ENCODE data around the gene KRT75. TPM values are rescaled to one million over a fixed set of nuclear protein-coding genes. Genes with fewer than 3 reads are reported as not detected.

KRT75 gene
- polyA plus RNA-seq, 1 donor from 2014 or later, result not detected

GRCh38 chr12:52439420-52439819, 5.2 kb upstream of the KRT75 start:
- Histone ChIP-seq H3K27me3 (ENCODE audit: insufficient read depth, low read depth, low read length) (no peaks in the 10 kb centered on the region), H4K20me1 (ENCODE audit: insufficient read depth) (no peaks in the 10 kb centered on the region), H3K79me2 (replicated peaks; ENCODE audit: insufficient read depth, low read length) (no peaks in the 10 kb centered on the region), H3K27ac (ENCODE audit: low read length) (no peak overlapping the region), H3K4me3 (ENCODE audit: low read length) (no peak overlapping the region), H3K9ac (ENCODE audit: low read length) (no peak overlapping the region), H3K36me3 (ENCODE audit: insufficient read depth, low read length) (no peaks in the 10 kb centered on the region), H3K9me2 (ENCODE audit: insufficient read depth, low read length) (no peaks in the 10 kb centered on the region), H3F3A (ENCODE audit: insufficient read depth, low read length, poor library complexity, severe bottlenecking) (no peaks in the 10 kb centered on the region), H3K9me3 (ENCODE audit: low read length) (no peaks in the 10 kb centered on the region), H2AFZ (ENCODE audit: low read depth, low read length) (no peak overlapping the region), H3K4me2 (ENCODE audit: low read length) (no peak overlapping the region)
- TF ChIP-seq POLR2AphosphoS5 (IDR thresholded peaks at IDR 0.05) (no peak), EZH2 (IDR thresholded peaks at IDR 0.05; ENCODE audit: borderline replicate concordance, insufficient read depth, low read length, poor library complexity, severe bottlenecking) (no peak), EP300 (conservative IDR thresholded peaks at IDR 0.05; ENCODE audit: poor library complexity, severe bottlenecking) (no peak), TAF1 (IDR thresholded peaks at IDR 0.05; ENCODE audit: low read depth) (no peak), SMC3 (conservative IDR thresholded peaks at IDR 0.05; ENCODE audit: poor library complexity) (no peak), REST (IDR thresholded peaks at IDR 0.05; ENCODE audit: borderline replicate concordance) (no peak), MXI1 (conservative IDR thresholded peaks at IDR 0.05; ENCODE audit: poor library complexity, severe bottlenecking) (no peak), RAD21 (conservative IDR thresholded peaks at IDR 0.05) (no peak)
- TF ChIP-seq, protein P1, sequence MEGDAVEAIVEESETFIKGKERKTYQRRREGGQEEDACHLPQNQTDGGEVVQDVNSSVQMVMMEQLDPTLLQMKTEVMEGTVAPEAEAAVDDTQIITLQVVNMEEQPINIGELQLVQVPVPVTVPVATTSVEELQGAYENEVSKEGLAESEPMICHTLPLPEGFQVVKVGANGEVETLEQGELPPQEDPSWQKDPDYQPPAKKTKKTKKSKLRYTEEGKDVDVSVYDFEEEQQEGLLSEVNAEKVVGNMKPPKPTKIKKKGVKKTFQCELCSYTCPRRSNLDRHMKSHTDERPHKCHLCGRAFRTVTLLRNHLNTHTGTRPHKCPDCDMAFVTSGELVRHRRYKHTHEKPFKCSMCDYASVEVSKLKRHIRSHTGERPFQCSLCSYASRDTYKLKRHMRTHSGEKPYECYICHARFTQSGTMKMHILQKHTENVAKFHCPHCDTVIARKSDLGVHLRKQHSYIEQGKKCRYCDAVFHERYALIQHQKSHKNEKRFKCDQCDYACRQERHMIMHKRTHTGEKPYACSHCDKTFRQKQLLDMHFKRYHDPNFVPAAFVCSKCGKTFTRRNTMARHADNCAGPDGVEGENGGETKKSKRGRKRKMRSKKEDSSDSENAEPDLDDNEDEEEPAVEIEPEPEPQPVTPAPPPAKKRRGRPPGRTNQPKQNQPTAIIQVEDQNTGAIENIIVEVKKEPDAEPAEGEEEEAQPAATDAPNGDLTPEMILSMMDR (IDR thresholded peaks at IDR 0.05; ENCODE audit: poor library complexity, severe bottlenecking), result no peak

GRCh38 chr12:52438305-52439301, 4.4 kb upstream of the KRT75 start:
- Histone ChIP-seq H3K36me3 (ENCODE audit: insufficient read depth, low read length) (no peaks in the 10 kb centered on the region), H4K20me1 (ENCODE audit: insufficient read depth) (no peaks in the 10 kb centered on the region), H3K27me3 (ENCODE audit: insufficient read depth, low read depth, low read length) (no peaks in the 10 kb centered on the region), H3K79me2 (replicated peaks; ENCODE audit: insufficient read depth, low read length) (no peaks in the 10 kb centered on the region), H3K27ac (ENCODE audit: low read length) (no peak overlapping the region), H3F3A (ENCODE audit: insufficient read depth, low read length, poor library complexity, severe bottlenecking) (no peaks in the 10 kb centered on the region), H3K9ac (ENCODE audit: low read length) (no peak overlapping the region), H3K4me3 (ENCODE audit: low read length) (no peak overlapping the region), H3K9me2 (ENCODE audit: insufficient read depth, low read length) (no peaks in the 10 kb centered on the region), H3K4me2 (ENCODE audit: low read length) (no peak overlapping the region), H3K9me3 (ENCODE audit: low read length) (no peaks in the 10 kb centered on the region), H2AFZ (ENCODE audit: low read depth, low read length) (no peak overlapping the region)
- no peak for TF ChIP-seq SMC3 (conservative IDR thresholded peaks at IDR 0.05; ENCODE audit: poor library complexity)
- no peak for TF ChIP-seq EP300 (conservative IDR thresholded peaks at IDR 0.05; ENCODE audit: poor library complexity, severe bottlenecking)
- TF ChIP-seq, protein P1 (IDR thresholded peaks at IDR 0.05; ENCODE audit: poor library complexity, severe bottlenecking), result no peak
- no peak for TF ChIP-seq EZH2 (IDR thresholded peaks at IDR 0.05; ENCODE audit: borderline replicate concordance, insufficient read depth, low read length, poor library complexity, severe bottlenecking)
- no peak for TF ChIP-seq RAD21 (conservative IDR thresholded peaks at IDR 0.05)
- TF ChIP-seq REST (IDR thresholded peaks at IDR 0.05; ENCODE audit: borderline replicate concordance), result no peak
- no peak for TF ChIP-seq TAF1 (IDR thresholded peaks at IDR 0.05; ENCODE audit: low read depth)
- TF ChIP-seq MXI1 (conservative IDR thresholded peaks at IDR 0.05; ENCODE audit: poor library complexity, severe bottlenecking), result no peak
- no peak for TF ChIP-seq POLR2AphosphoS5 (IDR thresholded peaks at IDR 0.05)

Measured in neural cell (in vitro differentiated cells).